HPDE6-E6E7 (cell line): ENCODE results near the gene CBX7.

Source experiments
- DNase-seq: peaks from one replicate; pipeline ENCODE4 v3.0.0; 2011; ENCODE audit warnings: missing footprints; ENCODE audit errors: extremely low spot score

The CBX7 gene

GRCh38 chr22:39148026-39148726, 4.3 kb downstream of the CBX7 start:
- no peak for DNase-seq

- no peak for DNase-seq
These were observed 5.0 kb downstream of the CBX7 start for GRCh38 chr22:39147335-39148025.

GRCh38 chr22:39146256-39147101, 6.0 kb downstream of the CBX7 start:
- DNase-seq, result no peak

DNA sequence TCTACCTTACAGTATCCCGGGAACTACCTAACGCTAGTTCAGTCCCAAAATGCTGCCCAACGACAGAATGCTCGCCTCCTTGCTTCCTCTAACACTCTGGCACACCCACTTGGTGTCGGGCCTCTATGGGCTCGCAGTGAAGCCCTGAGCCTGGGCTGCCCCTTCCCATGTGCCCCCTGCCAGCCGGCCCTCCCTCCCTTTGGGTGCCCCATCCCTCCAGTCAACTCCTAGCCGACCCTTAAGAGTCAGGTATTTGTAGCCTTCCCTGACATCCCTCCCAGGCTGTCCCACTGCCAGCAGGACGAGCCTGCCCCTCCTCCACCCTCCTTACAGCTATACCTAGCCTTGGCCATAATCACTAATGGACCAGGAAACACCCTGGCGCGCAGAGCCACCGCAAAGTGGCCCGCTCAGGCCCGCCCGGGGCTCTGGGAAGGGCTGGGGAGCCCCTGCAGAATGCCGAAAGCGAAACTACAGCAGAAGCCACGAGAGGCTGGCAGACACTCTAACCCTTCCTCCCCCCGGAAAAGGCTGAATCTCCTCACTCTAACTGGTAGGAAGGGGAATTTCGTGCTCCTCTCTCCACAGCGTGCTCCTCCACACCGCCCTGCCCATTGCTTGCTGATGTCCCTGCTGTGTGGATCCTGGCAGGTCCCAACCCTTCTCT, 8.2 kb downstream of the CBX7 start:
- no peak for DNase-seq

GRCh38 chr22:39142088-39142680, 10.3 kb downstream of the CBX7 start:
- DNase-seq, result no peak

GRCh38 chr22:39139933-39140332, 12.5 kb downstream of the CBX7 start:
- DNase-seq, result no peak

DNA sequence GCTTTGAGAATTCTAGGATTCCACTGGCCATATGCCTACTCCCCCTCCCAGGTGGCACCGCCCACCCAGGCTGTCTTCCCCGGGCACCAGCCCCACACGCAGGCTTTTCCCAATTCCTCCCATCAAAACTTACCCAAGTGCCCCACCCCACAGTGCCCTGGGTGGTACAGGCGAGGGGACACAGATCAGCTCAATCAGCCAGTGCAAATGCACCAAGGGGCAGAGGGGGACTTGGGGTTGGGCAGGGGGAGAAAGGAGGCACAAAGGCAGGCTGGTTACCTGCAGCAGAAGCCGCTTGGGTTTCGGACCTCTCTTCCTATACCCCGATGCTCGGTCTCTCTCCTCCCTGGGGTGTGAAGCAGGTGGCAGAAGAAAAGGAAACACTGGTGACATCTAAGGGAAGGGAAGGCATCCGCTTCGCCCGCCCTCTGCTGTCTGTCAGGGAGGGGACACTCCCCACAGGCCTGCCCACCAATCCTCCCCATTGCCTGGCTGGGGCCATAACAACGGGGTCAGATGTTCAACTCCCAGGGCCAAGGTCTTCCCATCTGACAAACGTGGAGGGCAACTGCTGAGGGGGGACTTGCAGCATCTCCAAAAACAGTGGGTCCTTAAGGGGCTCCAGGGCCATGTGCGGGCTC, 14.0 kb downstream of the CBX7 start:
- DNase-seq, result no peak

GRCh38 chr22:39136317-39136716, 16.2 kb downstream of the CBX7 start:
- DNase-seq, result no peak

DNA sequence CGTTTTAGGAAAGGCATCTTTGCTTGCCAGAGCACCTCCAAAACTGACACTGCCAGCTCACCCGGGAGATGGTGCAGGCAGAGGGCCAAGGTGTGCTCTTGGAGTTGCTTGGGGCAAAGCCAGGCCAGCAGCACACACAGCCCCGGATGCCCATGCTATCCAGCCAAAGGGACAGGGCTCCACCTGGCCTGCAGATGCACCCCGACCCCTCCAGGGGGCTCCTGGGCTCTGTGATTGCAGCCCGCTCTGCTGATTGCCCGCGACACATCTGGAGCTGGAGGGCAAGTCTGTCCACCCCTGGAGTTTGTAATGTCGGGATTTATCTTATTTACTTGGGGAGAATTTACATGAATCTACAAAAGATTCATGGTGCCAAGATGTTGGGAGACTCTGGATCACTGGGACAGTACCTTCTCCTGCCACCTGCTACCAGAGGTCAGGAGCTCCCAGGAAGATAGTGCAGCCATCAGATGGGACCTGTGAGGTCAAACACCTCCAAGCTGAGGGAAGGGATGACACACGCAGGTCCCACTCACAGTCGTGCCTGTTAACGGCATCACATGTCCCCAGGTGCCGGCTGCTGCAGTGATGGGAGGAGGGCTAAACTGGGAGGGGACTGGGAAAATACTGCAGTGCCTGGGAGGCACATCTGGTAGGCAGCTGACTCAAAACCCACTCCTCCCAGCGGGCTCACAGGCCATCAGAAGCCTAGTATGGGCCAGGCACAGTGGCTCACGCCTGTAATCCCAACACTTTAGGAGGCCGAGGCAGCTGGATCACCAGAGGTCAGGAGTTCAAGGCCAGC, 17.2 kb downstream of the CBX7 start:
- DNase-seq, result no peak

- no peak for DNase-seq
These were observed 18.0 kb downstream of the CBX7 start for GRCh38 chr22:39134366-39135091.

DNA sequence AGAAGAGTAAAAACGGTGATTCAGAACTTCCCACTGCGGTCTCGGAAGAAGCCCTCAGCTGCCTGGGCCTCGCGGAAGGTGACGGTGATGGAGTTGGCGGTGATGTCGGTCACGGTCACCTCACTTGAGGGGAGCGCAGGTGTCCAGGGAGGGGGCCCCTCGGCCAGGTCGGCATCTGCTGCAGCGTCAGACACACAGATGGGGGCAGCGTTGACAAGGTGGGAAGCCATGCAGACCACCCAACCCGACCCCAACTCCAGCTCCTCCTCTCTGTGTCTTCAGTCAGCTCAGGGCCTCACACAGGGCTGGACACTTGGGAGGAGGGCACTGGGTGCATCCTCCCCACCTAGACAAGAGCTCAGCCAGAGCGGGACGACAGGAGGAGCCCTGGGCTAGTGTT, 18.6 kb downstream of the CBX7 start:
- no peak for DNase-seq

DNA sequence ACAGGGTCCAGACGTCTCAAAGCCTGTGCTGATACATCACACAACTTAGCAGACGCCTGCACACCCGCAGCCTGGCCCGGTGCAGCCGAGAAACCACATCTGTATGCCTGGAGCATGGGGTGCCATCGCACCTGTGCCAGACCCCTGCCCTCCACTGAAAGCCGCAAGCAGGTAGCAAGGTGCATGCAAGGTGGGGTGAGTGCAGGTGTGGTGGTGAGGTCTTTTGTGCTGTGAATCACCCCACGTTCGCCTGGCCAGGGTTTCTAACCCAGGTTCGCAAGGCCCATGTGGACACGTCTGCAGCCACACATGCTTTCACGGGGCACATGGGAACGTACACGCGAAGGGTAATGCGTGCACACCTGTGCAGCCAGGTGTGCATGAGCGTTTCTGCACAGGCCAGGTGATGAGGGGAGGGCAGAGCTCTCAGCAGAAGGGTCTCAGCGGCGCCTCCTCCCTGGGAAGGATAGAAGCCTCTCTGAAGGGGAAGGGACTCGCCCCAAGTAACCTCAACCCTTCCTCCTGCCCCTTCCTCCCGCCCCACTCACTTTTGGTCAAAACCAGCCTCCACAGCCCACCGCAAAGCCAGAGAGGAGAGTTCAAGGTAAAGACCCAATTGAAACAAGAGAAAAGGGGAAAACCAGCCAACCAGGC, 19.5 kb downstream of the CBX7 start:
- no peak for DNase-seq

GRCh38 chr22:39132281-39132680, 20.2 kb downstream of the CBX7 start:
- DNase-seq, result no peak

GRCh38 chr22:39130892-39131855, 21.3 kb downstream of the CBX7 start:
- DNase-seq, result no peak

- no peak for DNase-seq
These were observed 22.3 kb downstream of the CBX7 start for GRCh38 chr22:39130152-39130704.

DNA sequence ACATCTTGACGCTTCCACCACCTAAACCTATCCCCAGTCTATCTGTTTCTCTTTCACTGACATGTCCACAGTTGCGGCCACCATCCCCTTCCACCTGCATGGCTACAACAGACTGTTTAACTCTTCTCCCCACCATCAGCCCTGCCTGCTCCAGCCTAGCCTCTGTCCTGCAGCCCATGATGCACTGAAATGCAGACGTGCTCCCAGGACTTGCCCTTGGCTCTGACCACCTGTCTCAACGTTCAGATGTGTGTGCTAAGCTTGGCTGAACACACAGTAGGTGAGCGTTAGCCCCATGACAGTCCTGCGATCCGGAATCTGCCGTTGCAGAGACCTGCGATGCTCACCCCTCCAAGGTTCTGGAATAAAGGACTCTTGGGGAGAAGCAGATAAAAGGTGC, 22.7 kb downstream of the CBX7 start:
- no peak for DNase-seq

GRCh38 chr22:39129081-39129480, 23.4 kb downstream of the CBX7 start:
- DNase-seq, result no peak

GRCh38 chr22:39128508-39128907, 24.0 kb downstream of the CBX7 start:
- DNase-seq, result no peak
